Epithelial cell of alveolus of lung (primary cell): ENCODE data around the gene CD22. TPM values are rescaled to one million over a fixed set of nuclear protein-coding genes. Genes with fewer than 3 reads are reported as not detected.

Experiments used
- total RNA-seq: library from RNA; depleted of rRNA; stranded (reverse); fragments of >200 nt; gene quantifications from 2 replicates; pipeline ENCODE4 v1.2.1, GENCODE V29; 2015

The CD22 gene
- 5.6 TPM in 1 of 2 replicates, not detected in the other for total RNA-seq

GRCh38 chr19:35328851-35329285 is at the start of gene CD22:
Gene CD22, plus strand, starts transcription at chr19:35329187. Its CDS starts 2,854 bp downstream, at chr19:35332041.

GRCh38 chr19:35291916-35292315 is 37.1 kb upstream of the CD22 start, which contains the start of gene MAG:
Gene MAG, plus strand, starts transcription at chr19:35292161. Its CDS starts 3,248 bp downstream, at chr19:35295409.

DNA sequence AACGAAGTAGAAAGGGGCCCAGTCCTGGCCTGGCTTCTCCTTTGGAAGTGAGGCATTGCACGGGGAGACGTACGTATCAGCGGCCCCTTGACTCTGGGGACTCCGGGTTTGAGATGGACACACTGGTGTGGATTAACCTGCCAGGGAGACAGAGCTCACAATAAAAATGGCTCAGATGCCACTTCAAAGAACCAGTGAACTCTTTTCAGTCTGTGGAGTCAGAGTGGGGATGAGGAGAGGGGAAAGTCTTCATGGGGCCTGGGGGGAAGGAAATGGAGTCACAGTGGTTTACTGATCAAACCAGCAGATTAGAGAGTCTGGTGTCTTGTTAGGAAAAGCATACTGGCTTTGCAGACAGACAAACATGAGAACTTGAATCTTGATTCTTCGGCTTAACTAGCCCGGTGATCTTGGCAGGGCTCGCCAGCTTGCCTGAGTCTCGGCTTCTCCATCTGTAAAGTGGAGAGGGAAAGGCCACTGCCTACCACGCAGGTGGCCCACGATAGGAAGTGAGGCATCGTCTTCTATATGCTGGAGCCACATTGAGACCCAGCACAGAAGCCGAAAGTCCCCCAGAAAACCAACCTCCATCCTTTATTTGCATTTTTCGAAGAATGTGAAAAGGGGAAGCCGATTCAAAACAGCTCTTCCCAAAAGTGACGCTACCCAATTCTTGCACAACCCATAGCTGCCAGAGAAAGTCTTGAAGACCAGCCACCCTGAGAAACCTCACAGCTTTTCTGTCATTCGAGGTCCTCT is 18.4 kb downstream of the CD22 start, which contains the start of gene FFAR1:
FFAR1 (plus strand) TSS at position 732 of the 759 bp plus-strand sequence. CDS start 3,650 bp downstream, outside the sequence.

DNA sequence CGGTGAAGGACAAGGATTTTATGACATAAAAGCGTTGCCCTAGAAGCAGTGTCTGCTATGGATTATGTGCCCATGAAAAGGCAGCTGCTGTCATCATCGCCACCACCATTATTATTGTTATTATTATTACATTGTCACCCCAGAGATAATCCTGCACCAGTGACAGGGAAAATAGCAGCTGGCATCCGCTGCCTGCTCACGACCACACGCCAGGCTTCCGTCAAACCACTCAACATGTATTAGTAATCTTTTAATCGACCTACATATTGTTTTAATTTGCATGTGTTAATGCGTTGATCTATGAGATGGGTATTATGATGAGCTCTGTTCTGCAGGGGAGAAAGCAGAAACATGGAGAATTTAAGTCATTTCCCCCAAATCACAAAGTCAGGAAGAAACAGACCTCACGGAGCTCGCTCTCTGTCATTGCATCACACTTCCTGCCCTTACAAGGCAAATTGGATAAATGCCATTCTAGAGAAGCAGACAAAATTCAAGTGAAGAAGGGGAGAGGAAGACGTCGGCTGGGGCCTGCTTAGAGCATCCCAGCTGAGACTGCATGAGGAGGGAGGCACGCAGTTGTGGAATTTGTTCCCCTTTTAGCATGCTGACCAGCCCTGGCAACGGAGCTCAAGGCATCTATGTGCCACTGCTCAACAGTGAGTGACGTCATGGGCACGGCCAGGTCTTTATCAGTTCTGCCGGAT is 29.0 kb downstream of the CD22 start, which contains the start of gene FFAR3:
FFAR3 (plus strand) TSS at position 594 of the 707 bp plus-strand sequence. CDS start 431 bp downstream, outside the sequence.

DNA sequence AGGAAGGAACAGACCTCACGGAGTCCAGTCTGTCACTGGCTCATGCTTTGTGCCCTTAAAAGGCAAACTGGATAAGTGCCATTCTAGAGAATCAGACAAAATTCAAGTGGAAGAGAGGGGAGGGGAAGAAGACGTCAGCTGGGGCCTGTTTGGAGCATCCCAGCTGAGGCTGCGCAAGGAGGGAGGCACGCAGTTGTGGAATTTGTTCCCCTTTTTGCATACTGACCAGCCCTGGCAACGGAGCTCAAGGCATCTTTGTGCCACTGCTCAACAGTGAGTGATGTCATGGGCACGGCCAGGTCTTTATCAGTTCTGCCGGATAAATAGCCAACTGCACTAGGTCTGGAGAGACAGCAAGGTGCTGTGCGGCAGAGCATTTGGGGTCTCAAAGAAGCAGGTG is 41.7 kb downstream of the CD22 start, which contains the start of gene GPR42:
GPR42 (plus strand) TSS at position 347 of the 400 bp plus-strand sequence. CDS start 292 bp downstream, outside the sequence.

Other genes starting within 250 kb of the CD22 start
- gene FXYD3, start 213.4 kb upstream of the CD22 start, total RNA-seq, result 0.39 TPM in 1 of 2 replicates, not detected in the other
- not detected in 2 replicates for gene LGI4, start 194.1 kb upstream of the CD22 start, total RNA-seq
- 20.4 TPM in 1 of 2 replicates, not detected in the other for gene FXYD1, start 190.4 kb upstream of the CD22 start, total RNA-seq
- gene FXYD7, start 185.9 kb upstream of the CD22 start, total RNA-seq, result not detected in 2 replicates
- gene FXYD5, start 174.5 kb upstream of the CD22 start, total RNA-seq, result 85.0 and 149 TPM in 2 replicates
- not detected in 2 replicates for gene FAM187B, start 100.4 kb upstream of the CD22 start, total RNA-seq
- gene LSR, start 80.2 kb upstream of the CD22 start, total RNA-seq, result 1.4 and 7.4 TPM in 2 replicates
- 67.2 and 117 TPM in 2 replicates for gene USF2, start 60.2 kb upstream of the CD22 start, total RNA-seq
- 0.16 TPM in 1 of 2 replicates, not detected in the other for gene HAMP, start 46.7 kb upstream of the CD22 start, total RNA-seq
- gene MAG, start 37.0 kb upstream of the CD22 start, total RNA-seq, result 0.26 TPM in 1 of 2 replicates, not detected in the other
- gene FFAR1, start 18.7 kb downstream of the CD22 start, total RNA-seq, result not detected in 2 replicates
- gene FFAR3, start 29.3 kb downstream of the CD22 start, total RNA-seq, result not detected in 2 replicates
- not detected in 2 replicates for gene GPR42, start 41.9 kb downstream of the CD22 start, total RNA-seq
- gene FFAR2, start 119.1 kb downstream of the CD22 start, total RNA-seq, result not detected in 2 replicates
- gene KRTDAP, start 161.3 kb downstream of the CD22 start, total RNA-seq, result not detected in 2 replicates
- gene DMKN, start 184.5 kb downstream of the CD22 start, total RNA-seq, result 15.9 and 24.8 TPM in 2 replicates
- gene SBSN, start 199.1 kb downstream of the CD22 start, total RNA-seq, result not detected in 2 replicates
- gene GAPDHS, start 204.3 kb downstream of the CD22 start, total RNA-seq, result not detected in 2 replicates
- 85.7 and 102 TPM in 2 replicates for gene TMEM147, start 216.4 kb downstream of the CD22 start, total RNA-seq
- gene ATP4A, start 234.5 kb downstream of the CD22 start, total RNA-seq, result not detected in 2 replicates